Stimulated activated naive B cell treated with anti-CD40 and anti-IgM and Interleukin-4, amounts not matched to agents 10 μg/mL and 1 μg/mL and 100 μg/mL, for 72 hours (primary cell): ENCODE results near the gene EIF4H.
"Not testable (repeated sequence)": the region's sequence is repeated elsewhere in the genome, so short reads cannot be mapped to it uniquely, and the experiment has no call there.

Experiments used
- ATAC-seq, 2 donors: fragments of 150-1000 bp; cut with Tn5 transposase; replicated peaks; 2 replicates each; pipeline ENCODE4 v1.10.0; 2021; ENCODE audit warnings: moderate library complexity in 1 of 2
- DNase-seq: peaks from one replicate; pipeline ENCODE4 v3.0.0; 2021
- H3K27ac Mint-ChIP-seq: one replicate; pipeline ENCODE4 v1.8.0; 2022; ENCODE audit warnings: mild to moderate bottlenecking, mixed read lengths
- H3K27me3 Mint-ChIP-seq, 2 donors: one replicate each; pipeline ENCODE4 v1.8.0; 2022; ENCODE audit warnings: mixed read lengths in 2 of 2
- H3K36me3 Mint-ChIP-seq, 2 donors: one replicate each; pipeline ENCODE4 v1.8.0; 2022; ENCODE audit warnings: mixed read lengths in 2 of 2, mild to moderate bottlenecking in 1 of 2
- H3K4me1 Mint-ChIP-seq, 2 donors: one replicate each; pipeline ENCODE4 v1.8.0; 2022; ENCODE audit warnings: mixed read lengths in 2 of 2, mild to moderate bottlenecking in 1 of 2
- H3K4me3 Mint-ChIP-seq, 2 donors: one replicate each; pipeline ENCODE4 v1.8.0; 2022; ENCODE audit warnings: mild to moderate bottlenecking in 2 of 2, mixed read lengths in 2 of 2, moderate library complexity in 1 of 2
- H3K9me3 Mint-ChIP-seq, 2 donors: one replicate each; pipeline ENCODE4 v1.8.0; 2022; ENCODE audit warnings: mixed read lengths in 2 of 2, mild to moderate bottlenecking in 1 of 2

EIF4H gene

GRCh38 chr7:74217455-74218342 lies 43.5 kb downstream of the EIF4H start:
- ATAC-seq (peak; percentile 74 to 75), DNase-seq (peak; percentile 68)
- Mint-ChIP-seq H3K4me3 (peak overlapping the region; percentile 77), H3K4me1 (peaks cover 56 to 67% of the 10 kb centered on the region in 2 donors), H3K27ac (peak overlapping the region; percentile 93), H3K36me3 (peaks cover 56 to 62% of the 10 kb centered on the region in 2 donors), H3K9me3 (peaks cover 2 to 5% of the 10 kb centered on the region in 2 donors), H3K27me3 (no peaks in the 10 kb centered on the region)

DNA sequence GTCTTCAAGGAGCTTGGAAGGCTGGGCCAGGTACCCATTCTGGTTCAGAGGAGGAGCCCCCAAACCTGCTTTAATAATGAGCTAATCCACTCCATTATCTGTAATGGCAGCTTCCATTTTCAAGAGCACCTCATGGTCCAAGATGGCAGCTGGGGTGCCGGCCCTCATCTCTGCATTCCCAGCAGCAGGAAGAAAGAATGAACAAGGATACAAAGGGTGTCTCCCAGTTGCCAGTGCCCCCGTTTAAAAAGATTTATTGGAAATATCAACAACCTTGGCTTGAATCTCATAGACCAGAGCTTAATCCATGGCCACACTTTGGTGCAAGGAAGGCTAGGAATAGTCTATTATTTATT lies 44.2 kb downstream of the EIF4H start:
- H3K9me3 Mint-ChIP-seq = peaks cover 2 to 5% of the 10 kb centered on the region in 2 donors
- peak overlapping the region in 1 of 2 donors; percentile 77 for H3K4me3 Mint-ChIP-seq
- peaks cover 62 to 65% of the 10 kb centered on the region in 2 donors for H3K36me3 Mint-ChIP-seq
- H3K4me1 Mint-ChIP-seq = peaks cover 58 to 70% of the 10 kb centered on the region in 2 donors
- no peaks in the 10 kb centered on the region for H3K27me3 Mint-ChIP-seq
- DNase-seq (no peak), ATAC-seq (no peak)
- peak overlapping the region; percentile 93 for H3K27ac Mint-ChIP-seq

GRCh38 chr7:74219416-74219815 lies 45.3 kb downstream of the EIF4H start:
- Mint-ChIP-seq H3K36me3 (peaks cover 68 to 73% of the 10 kb centered on the region in 2 donors), H3K4me1 (peaks cover 61 to 75% of the 10 kb centered on the region in 2 donors), H3K27ac (peak overlapping the region; percentile 14), H3K9me3 (peaks cover 2 to 5% of the 10 kb centered on the region in 2 donors), H3K27me3 (no peaks in the 10 kb centered on the region), H3K4me3 (no peak overlapping the region)
- ATAC-seq (no peak), DNase-seq (no peak)

- no peak overlapping the region for H3K4me3 Mint-ChIP-seq
- H3K27ac Mint-ChIP-seq = peak overlapping the region; percentile 81
- no peak for DNase-seq
- H3K4me1 Mint-ChIP-seq = peaks cover 60 to 77% of the 10 kb centered on the region in 2 donors
- no peak for ATAC-seq
- peaks cover 2 to 5% of the 10 kb centered on the region in 2 donors for H3K9me3 Mint-ChIP-seq
- H3K27me3 Mint-ChIP-seq = no peaks in the 10 kb centered on the region
- peaks cover 71 to 77% of the 10 kb centered on the region in 2 donors for H3K36me3 Mint-ChIP-seq
Measured at GRCh38 chr7:74220229-74220628, 46.1 kb downstream of the EIF4H start.

- peaks cover 71 to 74% of the 10 kb centered on the region in 2 donors for H3K36me3 Mint-ChIP-seq
- H3K9me3 Mint-ChIP-seq = peaks cover 2 to 5% of the 10 kb centered on the region in 2 donors
- DNase-seq = no peak
- ATAC-seq = no peak
- peak overlapping the region; percentile 42 for H3K27ac Mint-ChIP-seq
- peak overlapping the region in 1 of 2 donors; percentile 39 for H3K4me3 Mint-ChIP-seq
- peaks cover 53 to 74% of the 10 kb centered on the region in 2 donors for H3K4me1 Mint-ChIP-seq
- no peaks in the 10 kb centered on the region for H3K27me3 Mint-ChIP-seq
Measured at GRCh38 chr7:74221713-74222112, 47.6 kb downstream of the EIF4H start.

GRCh38 chr7:74222851-74223710 lies 48.9 kb downstream of the EIF4H start:
- peaks cover 65 to 69% of the 10 kb centered on the region in 2 donors for H3K36me3 Mint-ChIP-seq
- peak overlapping the region; percentile 96 for H3K27ac Mint-ChIP-seq
- H3K4me3 Mint-ChIP-seq = peak overlapping the region in 1 of 2 donors; percentile 56
- peaks cover 45 to 70% of the 10 kb centered on the region in 2 donors for H3K4me1 Mint-ChIP-seq
- H3K9me3 Mint-ChIP-seq = peaks cover 1 to 2% of the 10 kb centered on the region in 2 donors
- no peaks in the 10 kb centered on the region for H3K27me3 Mint-ChIP-seq
- no peak for ATAC-seq
- DNase-seq = no peak

DNA sequence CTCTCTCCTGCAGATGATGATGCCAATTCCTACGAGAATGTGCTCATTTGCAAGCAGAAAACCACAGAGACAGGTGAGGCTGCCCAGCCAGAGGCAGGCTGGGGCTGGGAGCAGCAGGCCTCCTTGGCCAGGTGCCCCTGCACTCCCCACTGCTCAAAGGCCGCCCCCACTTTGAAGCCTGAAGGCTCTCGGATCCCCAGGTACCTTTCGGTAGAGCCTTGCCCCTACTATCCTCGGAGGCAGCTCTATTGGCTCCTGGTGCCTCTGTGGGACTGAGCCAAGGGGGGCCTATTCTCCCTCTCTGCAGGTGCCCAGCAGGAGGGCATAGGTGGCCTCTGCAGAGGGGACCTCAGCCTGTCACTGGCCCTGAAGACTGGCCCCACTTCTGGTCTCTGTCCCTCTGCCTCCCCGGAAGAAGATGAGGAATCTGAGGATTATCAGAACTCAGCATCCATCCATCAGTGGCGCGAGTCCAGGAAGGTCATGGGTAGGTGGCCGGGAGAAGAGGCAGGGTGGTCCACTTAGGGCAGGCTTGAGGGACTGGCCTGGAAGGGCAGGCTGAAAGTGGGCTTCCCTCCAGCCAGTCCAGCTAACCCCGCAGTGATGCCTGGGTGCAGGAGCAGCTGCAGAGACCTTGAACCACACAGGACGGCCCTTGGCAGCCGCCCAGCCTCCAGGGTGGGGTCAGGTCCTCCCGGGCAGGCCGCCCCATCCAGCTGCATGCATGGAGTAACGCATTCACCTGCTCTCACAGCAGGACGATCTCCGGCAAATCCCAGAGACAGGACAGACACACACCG lies 49.8 kb downstream of the EIF4H start:
- ATAC-seq (no peak), DNase-seq (no peak)
- Mint-ChIP-seq H3K9me3 (no peaks in the 10 kb centered on the region), H3K4me1 (peaks cover 41 to 65% of the 10 kb centered on the region in 2 donors), H3K36me3 (peaks cover 59 to 68% of the 10 kb centered on the region in 2 donors), H3K27me3 (no peaks in the 10 kb centered on the region), H3K4me3 (peak overlapping the region in 1 of 2 donors; percentile 56), H3K27ac (peak overlapping the region; percentile 96)

DNA sequence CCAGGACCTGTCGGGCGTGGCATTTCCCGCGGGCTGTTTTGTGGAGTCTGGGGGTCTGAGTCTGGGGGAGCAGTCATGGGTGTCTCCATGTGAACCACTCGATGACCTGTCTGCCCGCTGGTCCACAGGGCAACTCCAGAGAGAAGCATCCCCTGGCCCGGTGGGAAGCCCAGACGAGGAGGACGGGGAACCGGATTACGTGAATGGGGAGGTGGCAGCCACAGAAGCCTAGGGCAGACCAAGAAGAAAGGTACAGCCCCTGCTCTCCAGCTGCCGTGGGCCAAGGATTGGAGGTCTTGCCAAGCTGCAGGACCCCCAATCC lies 50.3 kb downstream of the EIF4H start:
- no peak for ATAC-seq
- Mint-ChIP-seq H3K4me1 (peaks cover 45 to 67% of the 10 kb centered on the region in 2 donors), H3K4me3 (no peak overlapping the region)

GRCh38 chr7:74224907-74225306 lies 50.8 kb downstream of the EIF4H start:
- H3K9me3 Mint-ChIP-seq, H3K4me3 Mint-ChIP-seq, DNase-seq, H3K27me3 Mint-ChIP-seq, ATAC-seq: not testable (repeated sequence)
- Mint-ChIP-seq H3K36me3 (peaks cover 58 to 68% of the 10 kb centered on the region in 2 donors), H3K27ac (peak overlapping the region; percentile 84), H3K4me1 (peaks cover 42 to 67% of the 10 kb centered on the region in 2 donors)

More for the DNA sequence above, 50.3 kb downstream of the EIF4H start:
- Mint-ChIP-seq H3K9me3 (no peaks in the 10 kb centered on the region), H3K36me3 (peaks cover 60 to 70% of the 10 kb centered on the region in 2 donors), H3K27me3 (no peaks in the 10 kb centered on the region), H3K27ac (peak overlapping the region; percentile 84)
- no peak for DNase-seq

GRCh38 chr7:74225400-74225799 lies 51.2 kb downstream of the EIF4H start:
- Mint-ChIP-seq H3K9me3 (no peaks in the 10 kb centered on the region), H3K4me3 (no peak overlapping the region), H3K4me1 (peaks cover 40 to 67% of the 10 kb centered on the region in 2 donors), H3K27me3 (no peaks in the 10 kb centered on the region), H3K36me3 (peaks cover 59 to 68% of the 10 kb centered on the region in 2 donors), H3K27ac (peak overlapping the region; percentile 86)
- DNase-seq = no peak
- no peak for ATAC-seq

DNA sequence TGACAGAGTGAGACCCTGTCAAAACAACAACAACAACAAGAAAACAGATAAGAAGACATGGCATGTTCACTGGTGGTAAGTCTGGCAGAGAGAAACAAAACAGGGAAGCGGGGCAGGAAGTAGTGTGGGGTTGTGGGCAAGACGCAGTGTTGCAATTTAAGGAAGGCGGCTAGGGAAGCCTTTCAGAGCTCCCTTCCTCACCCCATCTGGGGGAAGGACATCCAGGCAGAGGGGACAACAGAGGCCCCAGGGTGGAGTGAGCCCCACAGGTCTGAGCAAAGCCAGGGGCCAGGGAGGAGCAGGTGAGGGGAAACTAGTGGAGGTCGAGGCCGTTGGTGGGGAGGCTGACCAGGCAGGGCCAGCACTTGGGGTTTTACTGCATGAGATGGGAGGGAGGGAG lies 52.5 kb downstream of the EIF4H start:
- DNase-seq (no peak), ATAC-seq (no peak)
- Mint-ChIP-seq H3K4me3 (peak overlapping the region; percentile 25 to 57), H3K27ac (peak overlapping the region; percentile 60), H3K36me3 (peaks cover 61 to 72% of the 10 kb centered on the region in 2 donors), H3K4me1 (peaks cover 41 to 76% of the 10 kb centered on the region in 2 donors), H3K9me3 (no peaks in the 10 kb centered on the region), H3K27me3 (no peaks in the 10 kb centered on the region)

DNA sequence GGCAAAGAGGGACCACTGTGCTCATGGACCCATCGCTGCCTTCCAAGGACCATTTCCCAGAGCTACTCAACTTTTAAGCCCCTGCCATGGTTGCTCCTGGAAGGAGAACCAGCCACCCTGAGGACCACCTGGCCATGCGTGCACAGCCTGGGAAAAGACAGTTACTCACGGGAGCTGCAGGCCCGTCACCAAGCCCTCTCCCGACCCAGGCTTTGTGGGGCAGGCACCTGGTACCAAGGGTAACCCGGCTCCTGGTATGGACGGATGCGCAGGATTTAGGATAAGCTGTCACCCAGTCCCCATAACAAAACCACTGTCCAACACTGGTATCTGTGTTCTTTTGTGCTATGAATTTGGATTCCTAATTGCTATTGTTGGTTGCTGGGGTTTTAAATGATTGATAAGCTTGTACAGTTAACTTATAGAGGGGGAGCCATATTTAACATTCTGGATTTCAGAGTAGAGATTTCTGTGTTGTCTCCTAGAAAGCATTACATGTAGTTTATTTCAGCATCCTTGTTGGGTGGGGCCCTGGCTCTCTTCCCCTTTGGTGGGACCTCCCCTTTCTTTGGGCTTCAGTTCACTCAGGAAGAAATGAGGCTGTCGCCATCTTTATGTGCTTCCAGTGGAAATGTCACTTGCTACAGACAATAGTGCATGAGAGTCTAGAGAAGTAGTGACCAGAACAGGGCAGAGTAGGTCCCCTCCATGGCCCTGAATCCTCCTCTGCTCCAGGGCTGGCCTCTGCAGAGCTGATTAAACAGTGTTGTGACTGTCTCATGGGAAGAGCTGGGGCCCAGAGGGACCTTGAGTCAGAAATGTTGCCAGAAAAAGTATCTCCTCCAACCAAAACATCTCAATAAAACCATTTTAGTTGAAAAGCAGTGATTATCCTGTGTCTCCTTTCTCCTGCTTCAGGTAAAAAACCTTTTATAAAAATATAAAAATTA lies 55.1 kb downstream of the EIF4H start:
- peaks cover 36 to 67% of the 10 kb centered on the region in 2 donors for H3K4me1 Mint-ChIP-seq
- H3K36me3 Mint-ChIP-seq = peaks cover 50 to 68% of the 10 kb centered on the region in 2 donors
- peak overlapping the region in 1 of 2 donors; percentile 53 for H3K4me3 Mint-ChIP-seq
- no peaks in the 10 kb centered on the region for H3K27me3 Mint-ChIP-seq
- H3K9me3 Mint-ChIP-seq = no peaks in the 10 kb centered on the region
- peak overlapping the region; percentile 88 for H3K27ac Mint-ChIP-seq
- peak in 1 of 2 donors; percentile 9 for ATAC-seq
- no peak for DNase-seq
